Stimulated activated CD8-positive, alpha-beta memory T cell treated with anti-CD3 and anti-CD28 coated beads, Interleukin-7, amount 100 ng/mL, for 24 hours (primary cell): Measurements from ENCODE around the gene DPY30.
A peak's percentile ranks its signal among the peaks of the same experiment; 100 is the strongest.

Experiments used
- DNase-seq: peaks from one replicate; pipeline ENCODE4 v3.0.0-alpha.2; 2020; ENCODE audit warnings: low read depth

Gene DPY30

GRCh38 chr2:32009516-32010256, 29.9 kb downstream of the DPY30 start:
- DNase-seq, result peak; percentile 4

- no peak for DNase-seq
These were observed 30.6 kb downstream of the DPY30 start for GRCh38 chr2:32008805-32009515.

GRCh38 chr2:32007121-32007391, 32.5 kb downstream of the DPY30 start:
- DNase-seq, result no peak

- DNase-seq, result no peak
These were observed 34.1 kb downstream of the DPY30 start for GRCh38 chr2:32005371-32005976.

GRCh38 chr2:32003791-32004190, 35.8 kb downstream of the DPY30 start:
- DNase-seq, result no peak

- no peak for DNase-seq
These were observed 37.2 kb downstream of the DPY30 start for GRCh38 chr2:32002406-32002805.

GRCh38 chr2:31999438-31999837, 40.2 kb downstream of the DPY30 start:
- DNase-seq, result no peak

- no peak for DNase-seq
These were observed 40.7 kb downstream of the DPY30 start for GRCh38 chr2:31998731-31999383.

GRCh38 chr2:31997653-31998052, 42.0 kb downstream of the DPY30 start:
- no peak for DNase-seq

- DNase-seq, result no peak
These were observed 42.9 kb downstream of the DPY30 start for GRCh38 chr2:31996571-31997150.

- no peak for DNase-seq
These were observed 46.7 kb downstream of the DPY30 start for GRCh38 chr2:31992934-31993333.

- no peak for DNase-seq
These were observed 47.5 kb downstream of the DPY30 start for GRCh38 chr2:31992025-31992579.

- DNase-seq, result no peak
These were observed 49.7 kb downstream of the DPY30 start for GRCh38 chr2:31989946-31990345.

GRCh38 chr2:31987454-31988220, 52.0 kb downstream of the DPY30 start:
- DNase-seq, result no peak

GRCh38 chr2:31986906-31987305, 52.7 kb downstream of the DPY30 start:
- DNase-seq, result no peak

- no peak for DNase-seq
These were observed 55.7 kb downstream of the DPY30 start for GRCh38 chr2:31983762-31984467.

GRCh38 chr2:31980674-31981356, 58.8 kb downstream of the DPY30 start:
- no peak for DNase-seq

- no peak for DNase-seq
These were observed 59.6 kb downstream of the DPY30 start for GRCh38 chr2:31979956-31980355.

GRCh38 chr2:31979018-31979417, 60.6 kb downstream of the DPY30 start:
- DNase-seq, result no peak

- DNase-seq, result no peak
These were observed 61.2 kb downstream of the DPY30 start for GRCh38 chr2:31978436-31978835.
